NCI-H1092 (cell line): Measurements from ENCODE around the gene IFI16.
"Not testable (repeated sequence)": the region's sequence is repeated elsewhere in the genome, so short reads cannot be mapped to it uniquely, and the experiment has no call there.

Experiments
- DNase-seq: peaks from one replicate; lab custom pipeline; 2025; lab: John Stamatoyannopoulos, UW

Gene IFI16

DNA sequence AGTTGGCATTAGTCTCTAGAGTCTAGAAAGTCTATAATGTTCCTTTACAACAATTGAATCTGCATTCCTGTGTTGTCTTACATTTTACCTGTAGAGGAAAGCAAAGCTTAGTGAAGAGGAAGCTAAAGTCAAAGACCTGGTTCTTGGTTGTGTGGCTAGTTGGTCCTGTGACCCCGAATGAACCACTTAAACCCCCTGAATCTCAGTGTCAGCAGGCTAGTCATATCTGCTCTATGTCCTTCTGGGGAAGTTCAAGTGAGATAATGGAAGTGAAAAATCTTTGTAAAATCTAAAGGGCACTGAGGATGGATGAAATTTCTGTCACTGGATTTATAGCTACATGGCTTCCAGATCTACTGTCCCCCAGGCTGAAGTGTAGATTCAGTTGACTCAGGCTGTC, 90.9 kb downstream of the IFI16 start:
- no peak for DNase-seq

DNA sequence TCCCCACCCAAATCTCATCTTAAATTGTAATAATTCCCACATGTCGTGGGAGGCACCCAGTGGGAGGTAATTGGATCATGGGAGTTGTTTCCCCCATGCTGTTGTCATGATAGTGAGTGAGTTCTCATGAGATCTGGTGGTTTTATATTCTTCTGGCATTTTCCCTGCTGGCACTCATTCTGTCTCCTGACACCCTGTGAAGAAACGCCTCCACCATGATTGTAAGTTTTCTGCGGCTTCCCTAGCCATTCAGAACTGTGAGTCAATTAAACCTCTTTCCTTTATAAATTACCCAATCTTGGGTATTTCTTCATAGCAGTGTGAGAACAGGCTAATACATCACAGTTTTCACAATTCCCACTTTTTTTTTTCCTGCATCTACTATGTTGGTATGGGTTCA, 93.3 kb downstream of the IFI16 start:
- not testable (repeated sequence) for DNase-seq
